Measurements from ENCODE around the gene MTUS2. TPM values are rescaled to one million over a fixed set of nuclear protein-coding genes. Genes with fewer than 3 reads are reported as not detected.

The MTUS2 gene
- total and polyA plus RNA-seq, 10 of the 15 experiments (the other 5 are each of a cell fraction or from before 2014, with no cell fraction given) = under 0.01 to 0.05 (median 0.02) TPM; not detected in 6

GRCh38 chr13:29513002-29513980, 693.2 kb downstream of the MTUS2 start:
- BruUV-seq (replicated peaks) = no TSS peak
- Histone ChIP-seq H3K4me3 (no peak overlapping the region), H3K4me2 (ENCODE audit: control insufficient read depth, insufficient read depth) (no peak overlapping the region), H3K79me2 (ENCODE audit: control insufficient read depth, insufficient read depth, low read length) (no peaks in the 10 kb centered on the region), H3K9me3 (replicated peaks; ENCODE audit: control insufficient read depth, insufficient read depth, low read length) (no peaks in the 10 kb centered on the region), H3K36me3 (ENCODE audit: control insufficient read depth in 2 of 2, insufficient read depth in 2 of 2, low read length in 1 of 2) (peaks cover 25 to 36% of the 10 kb centered on the region in 2 experiments; a peak in 3 of 4 replicates), H3K9ac (ENCODE audit: control insufficient read depth, insufficient read depth, low read length) (no peak overlapping the region), H4K20me1 (ENCODE audit: control insufficient read depth, insufficient read depth) (no peaks in the 10 kb centered on the region), H2AFZ (ENCODE audit: control insufficient read depth, low read depth, low read length) (no peak overlapping the region), H3K4me1 (ENCODE audit: control insufficient read depth, insufficient read depth, low read length) (no peaks in the 10 kb centered on the region), H3K27me3 (replicated peaks in 1 of 2; ENCODE audit: control insufficient read depth in 2 of 2, insufficient read depth in 2 of 2, low read length in 1 of 2) (no peaks in the 10 kb centered on the region), H3K27ac (ENCODE audit: control insufficient read depth, insufficient read depth) (no peak overlapping the region)
- ChIA-PET POLR2A (no interaction called here), CTCF (interaction anchor here (0.5 kb wide), 1 partner anchor 646 kb away, joined by 3 read pairs; no protein-coding TSS in a partner anchor), SMC1A (ENCODE audit: uncharacterized antibody, unreplicated experiment) (no interaction called here), RAD21 (ENCODE audit: unreplicated experiment) (no interaction called here)
- no peak for DNase-seq (ENCODE audit: low read depth, low spot score)
- 87% methylated on average over 24 of the region's 24 CpGs for WGBS (ENCODE audit: insufficient coverage, insufficient replicate concordance, low lambda C conversion rate, missing lambda C conversion rate)
- no peak for TF ChIP-seq HCFC1 (IDR thresholded peaks at IDR 0.05; ENCODE audit: low read length)
- TF ChIP-seq MTA3 (IDR thresholded peaks at IDR 0.05; ENCODE audit: borderline replicate concordance, low read length) = no peak
- TF ChIP-seq CEBPB (IDR thresholded peaks at IDR 0.05; ENCODE audit: borderline replicate concordance in 1 of 2, low read depth in 2 of 2, low read length in 2 of 2) = no peak
- no peak for TF ChIP-seq EGR1 (IDR thresholded peaks at IDR 0.05; ENCODE audit: borderline replicate concordance in 1 of 2, low read depth in 2 of 2, low read length in 2 of 2)
- no peak for TF ChIP-seq ETV6 (conservative IDR thresholded peaks at IDR 0.05 in 1 of 2, IDR thresholded peaks at IDR 0.05 in 1 of 2; ENCODE audit: borderline replicate concordance in 1 of 2, low read depth in 1 of 2)
- no peak for TF ChIP-seq KAT2A (conservative IDR thresholded peaks at IDR 0.05; ENCODE audit: control insufficient read depth, low read depth, low read length)
- no peak for TF ChIP-seq KLF5 (IDR thresholded peaks at IDR 0.05; ENCODE audit: partially characterized antibody)
- no peak for TF ChIP-seq GATAD2B (conservative IDR thresholded peaks at IDR 0.05; ENCODE audit: low read depth)
- no peak for TF ChIP-seq ESRRA (IDR thresholded peaks at IDR 0.05; ENCODE audit: low read length)
- no peak for TF ChIP-seq RCOR1 (conservative IDR thresholded peaks at IDR 0.05; ENCODE audit: low read depth, low read length)
- TF ChIP-seq NFYA (IDR thresholded peaks at IDR 0.05; ENCODE audit: borderline replicate concordance, low read depth, low read length) = no peak
- TF ChIP-seq RELB (IDR thresholded peaks at IDR 0.05; ENCODE audit: low read depth) = no peak
- TF ChIP-seq, protein P1, sequence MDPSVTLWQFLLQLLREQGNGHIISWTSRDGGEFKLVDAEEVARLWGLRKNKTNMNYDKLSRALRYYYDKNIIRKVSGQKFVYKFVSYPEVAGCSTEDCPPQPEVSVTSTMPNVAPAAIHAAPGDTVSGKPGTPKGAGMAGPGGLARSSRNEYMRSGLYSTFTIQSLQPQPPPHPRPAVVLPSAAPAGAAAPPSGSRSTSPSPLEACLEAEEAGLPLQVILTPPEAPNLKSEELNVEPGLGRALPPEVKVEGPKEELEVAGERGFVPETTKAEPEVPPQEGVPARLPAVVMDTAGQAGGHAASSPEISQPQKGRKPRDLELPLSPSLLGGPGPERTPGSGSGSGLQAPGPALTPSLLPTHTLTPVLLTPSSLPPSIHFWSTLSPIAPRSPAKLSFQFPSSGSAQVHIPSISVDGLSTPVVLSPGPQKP (IDR thresholded peaks at IDR 0.05; ENCODE audit: low read depth, low read length) = no peak
- no peak for TF ChIP-seq HDGF (IDR thresholded peaks at IDR 0.05)
- no peak for FAIRE-seq
- in situ Hi-C loops (cut with MboI) = no loop called here
- intact Hi-C loops (cut with micrococcal nuclease; ENCODE audit: unreplicated experiment) = no loop called here
- no peak for ATAC-seq
